WTC11 (cell line): ENCODE results near the gene ABCA13. TPM values are rescaled to one million over a fixed set of nuclear protein-coding genes. Genes with fewer than 3 reads are reported as not detected.

Source experiments
- ATAC-seq: fragments of 200-7000 bp; cut with Tn5 transposase; 2 replicates; pipeline ENCODE4 v1.10.0; 2021; ENCODE audit warnings: mild to moderate bottlenecking, moderate library complexity
- CTCF ChIA-PET: fragments of 300-600 bp; sonication (Branson Sonifier 250); formaldehyde crosslinking; loops from one replicate; lab custom pipeline; 2021; ENCODE audit warnings: antibody characterized with exemption; lab: Charles Lee
- POLR2A ChIA-PET: fragments of 350-600 bp; sonication (Branson Sonifier 250); formaldehyde crosslinking; loops from one replicate; lab custom pipeline; 2021; ENCODE audit warnings: antibody characterized with exemption; lab: Charles Lee
- DNase-seq: peaks from one replicate; pipeline ENCODE4 v3.0.0; 2021; ENCODE audit warnings: low spot score
- H3K27ac Mint-ChIP-seq: 2 replicates; pipeline ENCODE4 v1.8.0; 2021; ENCODE audit warnings: mixed read lengths
- H3K27me3 Mint-ChIP-seq: 2 replicates; pipeline ENCODE4 v1.8.0; 2021; ENCODE audit warnings: low read depth, mild to moderate bottlenecking, moderate library complexity, mixed read lengths
- H3K36me3 Mint-ChIP-seq: 2 replicates; pipeline ENCODE4 v1.8.0; 2021; ENCODE audit warnings: mixed read lengths
- H3K4me1 Mint-ChIP-seq: 2 replicates; pipeline ENCODE4 v1.8.0; 2022; ENCODE audit warnings: mixed read lengths
- H3K4me3 Mint-ChIP-seq: 2 replicates; pipeline ENCODE4 v1.8.0; 2021; ENCODE audit warnings: mild to moderate bottlenecking, moderate library complexity, mixed read lengths
- H3K9me3 Mint-ChIP-seq: 2 replicates; pipeline ENCODE4 v1.8.0; 2021; ENCODE audit warnings: mixed read lengths
- ARID4B ChIP-seq: sonication (generic); formaldehyde crosslinking; IDR thresholded peaks from 2 replicates; pipeline ENCODE4 v1.8.0; 2023; ENCODE audit warnings: missing genetic modification reagents, mild to moderate bottlenecking, borderline replicate concordance
- ATF6 ChIP-seq: sonication (generic); formaldehyde crosslinking; IDR thresholded peaks from 2 replicates; pipeline ENCODE4 v1.8.1; 2023; ENCODE audit warnings: mild to moderate bottlenecking, missing genetic modification reagents
- CREB1 ChIP-seq: sonication (generic); formaldehyde crosslinking; IDR thresholded peaks from 2 replicates; pipeline ENCODE4 v1.8.0; 2023; ENCODE audit warnings: mild to moderate bottlenecking, missing genetic modification reagents
- E2F4 ChIP-seq: sonication (generic); formaldehyde crosslinking; IDR thresholded peaks from 2 replicates; pipeline ENCODE4 v1.8.1; 2022; ENCODE audit warnings: low read depth, mild to moderate bottlenecking, moderate library complexity, missing genetic modification reagents, borderline replicate concordance
- FOXJ3 ChIP-seq: sonication (generic); formaldehyde crosslinking; IDR thresholded peaks from 2 replicates; pipeline ENCODE4 v1.9.0; 2021; ENCODE audit warnings: missing genetic modification reagents, mild to moderate bottlenecking, borderline replicate concordance
- FOXP1 ChIP-seq: sonication (generic); formaldehyde crosslinking; IDR thresholded peaks from 2 replicates; pipeline ENCODE4 v1.8.0; 2022; ENCODE audit warnings: missing genetic modification reagents, mild to moderate bottlenecking, moderate library complexity, borderline replicate concordance
- GABPB1 ChIP-seq: sonication (generic); formaldehyde crosslinking; IDR thresholded peaks from 2 replicates; pipeline ENCODE4 v1.8.1; 2023; ENCODE audit warnings: mild to moderate bottlenecking, missing genetic modification reagents
- GRHL2 ChIP-seq: fragments of 250-450 bp; sonication (Bioruptor Pico); IDR thresholded peaks from 2 replicates; pipeline ENCODE4 v1.8.0; 2022; ENCODE audit warnings: mild to moderate bottlenecking, moderate library complexity; ENCODE audit not compliant: insufficient replicate concordance, severe bottlenecking
- JAZF1 ChIP-seq: fragments of 250-450 bp; sonication (Bioruptor Pico); IDR thresholded peaks from 2 replicates; pipeline ENCODE4 v1.9.0; 2021; ENCODE audit warnings: moderate library complexity, mild to moderate bottlenecking, inconsistent platforms
- MLX ChIP-seq: sonication (generic); formaldehyde crosslinking; IDR thresholded peaks from 2 replicates; pipeline ENCODE4 v1.8.1; 2023; ENCODE audit warnings: mild to moderate bottlenecking, missing genetic modification reagents, moderate library complexity
- NFATC4 ChIP-seq: fragments of 250-450 bp; sonication (Bioruptor Pico); IDR thresholded peaks from 2 replicates; pipeline ENCODE4 v1.9.0; 2021; ENCODE audit warnings: mild to moderate bottlenecking
- NR2C2 ChIP-seq: sonication (generic); formaldehyde crosslinking; IDR thresholded peaks from 2 replicates; pipeline ENCODE4 v1.8.0; 2022; ENCODE audit warnings: mild to moderate bottlenecking, missing genetic modification reagents
- PRDM15 ChIP-seq: sonication (generic); formaldehyde crosslinking; IDR thresholded peaks from 2 replicates; pipeline ENCODE4 v1.8.0; 2022; ENCODE audit warnings: missing genetic modification reagents
- STAT6 ChIP-seq: sonication (generic); formaldehyde crosslinking; conservative IDR thresholded peaks from 2 replicates; pipeline ENCODE4 v1.8.1; 2023; ENCODE audit warnings: mild to moderate bottlenecking, low read depth, missing genetic modification reagents, moderate library complexity
- ZNF138 ChIP-seq: sonication (generic); formaldehyde crosslinking; conservative IDR thresholded peaks from 2 replicates; pipeline ENCODE4 v1.8.1; 2022; ENCODE audit warnings: mild to moderate bottlenecking, moderate library complexity, missing genetic modification reagents
- ZNF219 ChIP-seq: sonication (generic); formaldehyde crosslinking; IDR thresholded peaks from 2 replicates; pipeline ENCODE4 v1.8.0; 2023; ENCODE audit warnings: missing genetic modification reagents, mild to moderate bottlenecking, borderline replicate concordance
- ZNF232 ChIP-seq: sonication (generic); formaldehyde crosslinking; IDR thresholded peaks from 2 replicates; pipeline ENCODE4 v1.8.0; 2022; ENCODE audit warnings: mild to moderate bottlenecking, missing genetic modification reagents
- ZNF317 ChIP-seq: sonication (generic); formaldehyde crosslinking; IDR thresholded peaks from 2 replicates; pipeline ENCODE4 v1.8.1; 2023; ENCODE audit warnings: low read depth, mild to moderate bottlenecking, moderate library complexity, missing genetic modification reagents, borderline replicate concordance
- total RNA-seq: library from RNA; stranded (reverse); gene quantifications from 3 replicates; pipeline ENCODE4 v1.2.3, GENCODE V29; 2021

ABCA13 gene
- total RNA-seq, 1 experiment from 2014 or later: 0.04 TPM

GRCh38 chr7:48441848-48442492 is 270.7 kb downstream of the ABCA13 start:
- H3K4me1 Mint-ChIP-seq: no peaks in the 10 kb centered on the region
- TF ChIP-seq FOXJ3 (CRISPR knock-in tag): no peak
- TF ChIP-seq ATF6 (CRISPR knock-in tag): no peak
- TF ChIP-seq ZNF219 (CRISPR knock-in tag): no peak
- no peak for TF ChIP-seq ZNF232
- no peak for TF ChIP-seq CREB1 (CRISPR knock-in tag)
- TF ChIP-seq MLX (CRISPR knock-in tag): no peak
- no peak for TF ChIP-seq ZNF317 (CRISPR knock-in tag)
- no peak for TF ChIP-seq GRHL2 (CRISPR knock-in tag)
- TF ChIP-seq GABPB1: no peak
- no peak for TF ChIP-seq NFATC4 (CRISPR knock-in tag)
- no peak for TF ChIP-seq NR2C2 (CRISPR knock-in tag)
- no peak for TF ChIP-seq STAT6
- TF ChIP-seq PRDM15 (CRISPR knock-in tag): no peak
- no peak for TF ChIP-seq E2F4 (CRISPR knock-in tag)
- ATAC-seq (no peak), DNase-seq (no peak)
- peaks cover 15% of the 10 kb centered on the region for H3K9me3 Mint-ChIP-seq
- POLR2A ChIA-PET: no interaction called here
- no peak overlapping the region for H3K4me3 Mint-ChIP-seq
- CTCF ChIA-PET: interaction anchor here (0.5 kb wide), 1 partner anchor 389 kb away, joined by 3 read pairs; no protein-coding TSS in a partner anchor
- H3K27ac Mint-ChIP-seq: no peak overlapping the region
- H3K27me3 Mint-ChIP-seq: no peaks in the 10 kb centered on the region
- H3K36me3 Mint-ChIP-seq: no peaks in the 10 kb centered on the region

- no peaks in the 10 kb centered on the region for H3K36me3 Mint-ChIP-seq
- no peak for ATAC-seq
- TF ChIP-seq E2F4 (CRISPR knock-in tag) (no peak), ARID4B (CRISPR knock-in tag) (no peak), FOXP1 (no peak), ZNF138 (CRISPR knock-in tag) (no peak), JAZF1 (no peak)
These were observed 271.8 kb downstream of the ABCA13 start for GRCh38 chr7:48443051-48443450.

More at GRCh38 chr7:48443051-48443450, 271.8 kb downstream of the ABCA13 start:
- no peaks in the 10 kb centered on the region for H3K4me1 Mint-ChIP-seq
- POLR2A ChIA-PET: interaction anchor here (0.6 kb wide), 1 partner anchor 22 kb away, joined by 3 read pairs; no protein-coding TSS in a partner anchor
- H3K27ac Mint-ChIP-seq: no peak overlapping the region
- no peak for DNase-seq
- H3K27me3 Mint-ChIP-seq: no peaks in the 10 kb centered on the region
- CTCF ChIA-PET: no interaction called here
- H3K9me3 Mint-ChIP-seq: peaks cover 9% of the 10 kb centered on the region
- no peak overlapping the region for H3K4me3 Mint-ChIP-seq
